Measurements from ENCODE around the gene TRPM1.

The TRPM1 gene

DNA sequence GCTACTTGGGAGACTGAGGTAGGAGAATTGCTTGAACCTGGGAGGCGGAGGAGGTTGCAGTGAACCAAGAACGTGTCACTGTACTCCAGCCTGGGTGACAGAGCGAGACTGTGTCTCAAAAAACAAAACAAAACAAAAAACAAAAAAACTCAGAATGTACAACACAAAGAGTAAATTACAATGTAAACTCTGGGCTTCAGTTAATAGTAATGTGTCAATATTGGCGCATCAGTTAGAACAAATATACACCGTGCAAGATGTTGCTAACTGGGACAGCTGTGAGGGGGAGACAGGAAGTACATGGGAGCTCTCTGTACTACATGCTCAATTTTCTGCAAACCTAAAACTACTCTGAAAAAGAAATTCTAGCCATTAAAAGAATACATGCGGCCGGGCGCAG lies 23.5 kb upstream of the TRPM1 start:
- H3K4me3 ChIP-seq (ENCODE audit: low read depth, low read length): no peak overlapping the region
- TF ChIP-seq CTCF (conservative IDR thresholded peaks at IDR 0.05; ENCODE audit: low read depth, low read length): no peak
- no peak for DNase-seq (ENCODE audit: low read depth)

- no peak overlapping the region for H3K4me3 ChIP-seq (ENCODE audit: low read depth, low read length)
- no peak for DNase-seq (ENCODE audit: low read depth)
- TF ChIP-seq CTCF (conservative IDR thresholded peaks at IDR 0.05; ENCODE audit: low read depth, low read length): no peak
Observed at GRCh38 chr15:31116423-31117030, 15.0 kb upstream of the TRPM1 start.

DNA sequence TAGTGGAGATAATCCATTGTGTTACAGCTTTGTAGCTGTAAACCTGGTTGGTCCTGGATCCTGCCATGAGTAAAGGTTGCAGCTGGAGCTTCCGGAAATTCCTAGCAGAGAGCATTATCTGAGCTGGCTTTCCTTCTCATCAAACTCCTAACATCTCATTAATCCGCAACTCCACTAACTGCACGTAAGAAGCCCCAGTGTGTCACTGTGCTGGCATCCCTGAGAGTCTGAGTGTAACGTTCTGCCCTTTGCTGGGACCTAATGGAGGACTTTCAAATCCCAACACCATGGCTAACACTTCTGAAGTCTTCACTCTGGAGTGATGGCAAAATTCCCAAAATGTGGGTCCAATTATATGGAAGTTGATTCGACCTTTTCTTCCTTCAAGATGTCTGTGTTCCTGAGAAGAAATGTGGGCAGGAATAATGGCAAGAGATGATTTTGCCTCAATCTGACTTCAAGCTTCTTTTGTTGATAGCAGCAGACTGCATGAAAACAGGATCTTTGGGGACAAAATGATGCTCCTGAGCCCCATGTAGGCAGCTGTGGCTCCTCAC lies 9.6 kb upstream of the TRPM1 start:
- H3K4me3 ChIP-seq (ENCODE audit: low read depth, low read length): no peak overlapping the region
- TF ChIP-seq CTCF (conservative IDR thresholded peaks at IDR 0.05; ENCODE audit: low read depth, low read length): no peak
- peak; percentile 23 for DNase-seq (ENCODE audit: low read depth)

- no peak overlapping the region for H3K4me3 ChIP-seq (ENCODE audit: low read depth, low read length)
- DNase-seq (ENCODE audit: low read depth): peak; percentile 8
- TF ChIP-seq CTCF (conservative IDR thresholded peaks at IDR 0.05; ENCODE audit: low read depth, low read length): no peak
Observed at GRCh38 chr15:31108836-31109235, 7.3 kb upstream of the TRPM1 start.

GRCh38 chr15:31106495-31107300 lies 5.2 kb upstream of the TRPM1 start:
- DNase-seq (ENCODE audit: low read depth): no peak
- H3K4me3 ChIP-seq (ENCODE audit: low read depth, low read length): no peak overlapping the region
- TF ChIP-seq CTCF (conservative IDR thresholded peaks at IDR 0.05; ENCODE audit: low read depth, low read length): no peak

DNA sequence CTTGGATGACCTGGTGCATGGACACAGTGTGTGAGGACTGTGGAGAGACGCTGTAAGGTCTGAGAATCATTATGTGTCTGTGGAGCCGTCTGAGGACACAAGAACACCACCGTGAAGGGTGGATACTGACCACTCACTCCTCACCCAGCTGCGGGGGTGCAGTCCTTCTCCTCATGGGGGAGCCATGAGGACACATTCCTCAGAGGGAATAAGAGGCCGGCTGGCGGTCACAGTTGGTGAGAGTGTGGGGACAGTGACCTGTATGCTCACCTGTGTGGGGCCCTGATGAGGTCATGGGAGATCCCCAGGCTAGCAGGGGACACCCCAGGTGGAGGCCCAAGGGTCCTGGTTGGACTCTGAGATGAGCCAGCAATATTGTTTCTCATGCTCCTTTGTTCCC lies 2.5 kb upstream of the TRPM1 start:
- DNase-seq (ENCODE audit: low read depth): no peak
- TF ChIP-seq CTCF (conservative IDR thresholded peaks at IDR 0.05; ENCODE audit: low read depth, low read length): no peak
- no peak overlapping the region for H3K4me3 ChIP-seq (ENCODE audit: low read depth, low read length)

All from choroid plexus epithelial cell (primary cell).